GM15510 (cell line): ENCODE results near the gene CFLAR.

ENCODE experiments used
- POLR2A ChIP-seq: IDR thresholded peaks from 3 replicates; pipeline ENCODE4 v1.6.1; 2011; ENCODE audit warnings: borderline replicate concordance; ENCODE audit not compliant: insufficient read length; ENCODE audit errors: extremely low read depth

Gene CFLAR

GRCh38 chr2:201195331-201195730, 79.4 kb downstream of the CFLAR start:
- TF ChIP-seq POLR2A, result no peak

- no peak for TF ChIP-seq POLR2A
Measured at GRCh38 chr2:201196003-201196402, 80.0 kb downstream of the CFLAR start.

GRCh38 chr2:201196803-201197202, 80.8 kb downstream of the CFLAR start:
- no peak for TF ChIP-seq POLR2A

GRCh38 chr2:201197781-201198180, 81.8 kb downstream of the CFLAR start:
- no peak for TF ChIP-seq POLR2A

- no peak for TF ChIP-seq POLR2A
Measured at GRCh38 chr2:201199847-201200246, 83.9 kb downstream of the CFLAR start.

GRCh38 chr2:201200345-201200744, 84.4 kb downstream of the CFLAR start:
- no peak for TF ChIP-seq POLR2A

- TF ChIP-seq POLR2A, result no peak
Measured at GRCh38 chr2:201201371-201201770, 85.4 kb downstream of the CFLAR start.

- no peak for TF ChIP-seq POLR2A
Measured at GRCh38 chr2:201203916-201204654, 88.1 kb downstream of the CFLAR start.

- no peak for TF ChIP-seq POLR2A
Measured at GRCh38 chr2:201204655-201205514, 88.9 kb downstream of the CFLAR start.

- no peak for TF ChIP-seq POLR2A
Measured at GRCh38 chr2:201205515-201205849, 89.5 kb downstream of the CFLAR start.

- TF ChIP-seq POLR2A, result no peak
Measured at GRCh38 chr2:201208563-201209252, 92.7 kb downstream of the CFLAR start.

GRCh38 chr2:201215963-201216362, 100.0 kb downstream of the CFLAR start:
- TF ChIP-seq POLR2A, result no peak

- TF ChIP-seq POLR2A, result no peak
Measured at GRCh38 chr2:201216918-201217317, 101.0 kb downstream of the CFLAR start.

GRCh38 chr2:201218780-201219179, 102.8 kb downstream of the CFLAR start:
- no peak for TF ChIP-seq POLR2A
